GM18505 (cell line): ENCODE data around the gene DDX46.
"Not testable (repeated sequence)": the region's sequence is repeated elsewhere in the genome, so short reads cannot be mapped to it uniquely, and the experiment has no call there.

Experiments used
- ATAC-seq: cut with Tn5 transposase; IDR thresholded peaks from one replicate; pipeline ENCODE4 v1.9.1; 2021; ENCODE audit not compliant: unreplicated experiment
- POLR2A ChIP-seq: IDR thresholded peaks from 4 replicates; pipeline ENCODE4 v1.6.1; 2011; ENCODE audit warnings: borderline replicate concordance; ENCODE audit not compliant: insufficient read depth, insufficient read length; ENCODE audit errors: extremely low read depth

The DDX46 gene

GRCh38 chr5:134803821-134804220 is 45.2 kb downstream of the DDX46 start:
- no peak for TF ChIP-seq POLR2A

GRCh38 chr5:134813407-134813806 is 54.8 kb downstream of the DDX46 start:
- TF ChIP-seq POLR2A = no peak
- ATAC-seq = peak; percentile 54

More at GRCh38 chr5:134803821-134804220, 45.2 kb downstream of the DDX46 start:
- no peak for ATAC-seq

- ATAC-seq = peak; percentile 63
Measured at GRCh38 chr5:134813827-134814226, 55.2 kb downstream of the DDX46 start.

GRCh38 chr5:134817006-134817405 is 58.4 kb downstream of the DDX46 start:
- no peak for ATAC-seq
- TF ChIP-seq POLR2A = no peak

More at GRCh38 chr5:134813827-134814226, 55.2 kb downstream of the DDX46 start:
- TF ChIP-seq POLR2A = no peak

- TF ChIP-seq POLR2A = no peak
- no peak for ATAC-seq
Measured at GRCh38 chr5:134818776-134819175, 60.2 kb downstream of the DDX46 start.

- no peak for TF ChIP-seq POLR2A
- no peak for ATAC-seq
Measured at GRCh38 chr5:134819407-134819963, 60.9 kb downstream of the DDX46 start.

GRCh38 chr5:134821841-134822240 is 63.3 kb downstream of the DDX46 start:
- TF ChIP-seq POLR2A = no peak
- ATAC-seq = no peak

- no peak for TF ChIP-seq POLR2A
Measured at GRCh38 chr5:134824681-134825080, 66.1 kb downstream of the DDX46 start.

GRCh38 chr5:134825212-134825611 is 66.6 kb downstream of the DDX46 start:
- no peak for ATAC-seq

More at GRCh38 chr5:134824681-134825080, 66.1 kb downstream of the DDX46 start:
- no peak for ATAC-seq

GRCh38 chr5:134833340-134834032 is 74.9 kb downstream of the DDX46 start:
- TF ChIP-seq POLR2A = no peak

More at GRCh38 chr5:134825212-134825611, 66.6 kb downstream of the DDX46 start:
- TF ChIP-seq POLR2A = no peak

GRCh38 chr5:134835623-134836022 is 77.0 kb downstream of the DDX46 start:
- ATAC-seq = no peak
- TF ChIP-seq POLR2A = no peak

More at GRCh38 chr5:134833340-134834032, 74.9 kb downstream of the DDX46 start:
- no peak for ATAC-seq

GRCh38 chr5:134837530-134838181 is 79.1 kb downstream of the DDX46 start:
- ATAC-seq = no peak
- no peak for TF ChIP-seq POLR2A

GRCh38 chr5:134838361-134838760 is 79.8 kb downstream of the DDX46 start:
- not testable (repeated sequence) for ATAC-seq

GRCh38 chr5:134840811-134841210 is 82.2 kb downstream of the DDX46 start:
- no peak for ATAC-seq
- no peak for TF ChIP-seq POLR2A

- ATAC-seq = no peak
- TF ChIP-seq POLR2A = no peak
Measured at GRCh38 chr5:134844252-134844651, 85.7 kb downstream of the DDX46 start.

GRCh38 chr5:134845335-134845851 is 86.8 kb downstream of the DDX46 start:
- ATAC-seq = no peak
- no peak for TF ChIP-seq POLR2A
